RWPE1 (cell line): ENCODE measurements around the gene RXFP1.
A peak's percentile ranks its signal among the peaks of the same experiment; 100 is the strongest.

Source experiments
- CTCF ChIA-PET: fragments of 350-600 bp; sonication (Branson Sonifier 250); formaldehyde crosslinking; extraction: SDS; loops from one replicate; lab custom pipeline; 2021; lab: Yijun Ruan, JAX
- POLR2A ChIA-PET: fragments of 400-600 bp; formaldehyde crosslinking; extraction: SDS; loops from one replicate; lab custom pipeline; 2020; ENCODE audit warnings: antibody characterized with exemption; ENCODE audit not compliant: low non-redundant PET; lab: Yijun Ruan, JAX
- DNase-seq: peaks from one replicate; pipeline ENCODE4 v3.0.0; 2012; ENCODE audit warnings: low spot score
- H3K27ac ChIP-seq: fragments of 450-650 bp; 2 replicates; pipeline ENCODE4 v1.5.1; 2017
- CTCF ChIP-seq: fragments of 450-650 bp; conservative IDR thresholded peaks from 2 replicates; pipeline ENCODE4 v1.5.1; 2017; ENCODE audit warnings: low read depth, mild to moderate bottlenecking

Gene RXFP1

GRCh38 chr4:158538176-158538575, 16.5 kb downstream of the RXFP1 start:
- H3K27ac ChIP-seq, result no peak overlapping the region
- CTCF ChIA-PET, result no interaction called here
- POLR2A ChIA-PET, result no interaction called here
- TF ChIP-seq CTCF, result no peak
- no peak for DNase-seq

DNA sequence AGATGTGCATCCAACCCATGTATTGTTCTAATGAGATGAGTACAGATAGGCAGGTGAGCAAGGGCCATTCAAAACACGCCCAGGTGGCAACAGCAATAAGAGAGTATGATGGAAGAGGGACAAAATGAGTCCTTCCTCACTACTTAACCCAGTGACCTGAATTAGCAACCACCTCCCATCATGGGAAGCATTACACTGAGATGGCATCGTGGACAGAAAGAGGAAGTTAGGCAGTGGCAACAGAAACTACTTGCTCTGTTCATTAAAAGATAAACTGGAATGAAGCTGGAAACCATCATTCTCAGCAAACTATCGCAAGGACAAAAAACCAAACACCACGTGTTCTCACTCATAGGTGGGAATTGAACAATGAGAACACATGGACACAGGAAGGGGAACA, 17.2 kb downstream of the RXFP1 start:
- CTCF ChIA-PET, result no interaction called here
- no peak for DNase-seq
- TF ChIP-seq CTCF, result no peak

DNA sequence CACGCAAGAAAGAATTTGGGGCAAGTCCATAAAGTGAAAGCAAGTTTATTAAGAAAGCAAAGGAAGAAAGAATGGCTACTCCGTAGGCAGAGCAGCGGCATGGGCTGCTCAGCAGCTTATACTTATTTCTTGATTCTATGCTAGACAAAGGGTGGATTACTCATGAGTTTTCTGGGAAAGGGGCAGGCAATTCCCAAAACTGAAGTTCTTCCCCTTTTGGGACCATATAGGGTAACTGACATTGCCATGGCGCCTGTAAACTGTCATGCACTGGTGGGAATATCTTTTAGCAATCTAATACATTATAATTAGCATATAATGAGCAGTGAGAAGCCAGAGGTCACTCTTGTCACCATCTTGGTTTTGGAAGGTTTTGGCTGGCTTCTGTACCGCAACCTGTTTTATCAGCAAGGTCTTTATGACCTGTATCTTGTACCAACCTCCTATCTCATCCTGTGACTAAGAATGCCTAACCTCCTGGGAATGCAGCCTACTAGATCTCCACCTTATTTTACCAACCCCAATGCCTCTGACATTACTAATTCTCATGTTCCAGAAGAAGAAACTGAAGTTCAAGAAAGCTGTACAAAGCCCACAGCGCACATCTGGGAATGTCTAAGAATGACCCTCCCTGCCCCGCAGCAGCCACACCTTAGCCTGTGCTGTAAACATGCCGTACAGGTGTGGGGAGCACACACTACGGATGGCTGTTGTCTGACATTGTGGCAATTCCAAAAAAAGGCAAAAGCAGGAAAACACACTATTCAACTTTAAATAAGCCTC, 18.6 kb downstream of the RXFP1 start:
- TF ChIP-seq CTCF, result no peak
- POLR2A ChIA-PET, result no interaction called here
- DNase-seq, result peak; percentile 60
- CTCF ChIA-PET, result interaction anchor here (0.6 kb wide), 1 partner anchor 1304 kb away, joined by 3 read pairs; no protein-coding TSS in a partner anchor
- peak overlapping the region; percentile 22; the same call in 1 of the 2 replicates for H3K27ac ChIP-seq

More for the DNA sequence above, 17.2 kb downstream of the RXFP1 start:
- H3K27ac ChIP-seq, result no peak overlapping the region
- POLR2A ChIA-PET, result no interaction called here

DNA sequence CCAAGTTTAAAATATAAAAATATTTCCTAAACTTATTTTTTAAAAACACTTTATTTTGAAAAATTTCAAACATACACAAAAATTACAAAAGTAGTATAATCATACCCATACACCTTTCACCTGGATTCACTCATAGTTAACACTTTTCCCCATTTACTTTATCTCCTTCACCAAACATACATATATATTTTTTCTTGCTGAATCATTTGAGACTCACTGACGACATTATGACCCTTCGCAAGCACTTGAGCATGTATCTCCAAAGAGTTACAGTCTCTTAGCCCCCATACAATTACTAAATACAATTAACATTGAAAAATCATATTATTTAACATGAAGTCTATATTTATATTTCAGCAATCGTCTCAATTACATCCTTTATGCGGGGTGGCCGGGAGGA, 19.8 kb downstream of the RXFP1 start:
- no peak for DNase-seq
- CTCF ChIA-PET, result interaction anchor here (0.5 to 0.6 kb wide), 3 partner anchors 37 to 281 kb away, joined by 3 to 7 read pairs (median 3); no protein-coding TSS in a partner anchor
- POLR2A ChIA-PET, result no interaction called here
- H3K27ac ChIP-seq, result no peak overlapping the region
- no peak for TF ChIP-seq CTCF

GRCh38 chr4:158543191-158543590, 21.5 kb downstream of the RXFP1 start:
- no peak for DNase-seq
- no peak for TF ChIP-seq CTCF
- ChIA-PET POLR2A (no interaction called here), CTCF (interaction anchor here (0.5 kb wide), 2 partner anchors 74 to 1053 kb away, joined by 3 to 4 read pairs; no protein-coding TSS in a partner anchor)
- no peak overlapping the region for H3K27ac ChIP-seq

GRCh38 chr4:158544141-158544540, 22.5 kb downstream of the RXFP1 start:
- ChIA-PET POLR2A (no interaction called here), CTCF (no interaction called here)
- no peak for TF ChIP-seq CTCF
- H3K27ac ChIP-seq, result no peak overlapping the region
- DNase-seq, result no peak
